Lower leg skin (tissue), 4 donors: Measurements from ENCODE around the gene PPFIBP2. TPM values are rescaled to one million over a fixed set of nuclear protein-coding genes. Genes with fewer than 3 reads are reported as not detected.

Experiments used
- DNase-seq, 2 donors: peaks; one replicate each; pipeline ENCODE4 v3.0.0-alpha.2; 2019; ENCODE audit warnings: low spot score in 2 of 2
- H3K4me3 ChIP-seq: fragments of 200-600 bp; sonication (generic); 2 replicates; pipeline ENCODE4 v1.5.1; 2017; ENCODE audit warnings: mild to moderate bottlenecking, low read depth; ENCODE audit not compliant: poor library complexity, severe bottlenecking
- POLR2A ChIP-seq, 2 donors: fragments of 450-650 bp; IDR thresholded peaks; one replicate each; pipeline ENCODE4 v1.6.1; 2016 to 2017; ENCODE audit warnings: antibody characterized with exemption in 2 of 2, mild to moderate bottlenecking in 1 of 2, moderate library complexity in 1 of 2
- WGBS, 2 donors: methylation state at CpG; one replicate each; pipeline ENCODE4 v1.1.5; 2018; 5-methylcytosine and 5-hydroxymethylcytosine counted together
- intact Hi-C: fragments of 100-400 bp; cut with DNase I; formaldehyde crosslinking; loops from one replicate; pipeline ENCODE4 v1.15.0; 2023; ENCODE audit warnings: low total_unique reads
- total RNA-seq, 4 donors: library from RNA; depleted of rRNA; stranded (reverse); fragments of >200 nt; gene quantifications; one replicate each; pipeline ENCODE4 v1.1.0, GENCODE V29; 2016
- TF ChIP-seq, protein P1 (sequence below), 3 donors: fragments of 450-650 bp; IDR thresholded peaks; one replicate each; pipeline ENCODE4 v1.5.1; 2016; ENCODE audit warnings: antibody characterized with exemption in 3 of 3, mild to moderate bottlenecking in 3 of 3, moderate library complexity in 2 of 3

PPFIBP2 gene
- total RNA-seq, 4 donors from 2014 or later: 56.6 to 87.1 (median 69.5) TPM

DNA sequence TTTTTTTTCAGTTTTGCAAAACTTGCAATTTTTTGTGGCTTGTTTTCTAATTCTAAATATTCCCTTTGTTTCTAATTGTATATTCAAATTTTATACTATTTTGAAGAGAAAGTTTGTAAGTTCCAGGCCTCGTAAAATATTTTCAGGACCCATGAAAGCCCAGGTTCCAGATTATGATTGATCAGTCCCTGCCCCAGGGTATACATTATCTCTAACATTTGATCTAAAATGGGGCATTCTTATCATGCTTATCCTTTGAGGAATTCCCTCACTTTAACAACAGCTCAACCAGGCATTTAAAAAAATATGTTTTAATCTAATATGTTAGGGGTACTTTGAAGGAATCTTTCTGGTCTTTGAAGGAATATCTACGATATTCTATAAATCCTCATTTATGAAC lies 133.1 kb downstream of the PPFIBP2 start:
- intact Hi-C loops: no loop called here
- TF ChIP-seq, protein P1, sequence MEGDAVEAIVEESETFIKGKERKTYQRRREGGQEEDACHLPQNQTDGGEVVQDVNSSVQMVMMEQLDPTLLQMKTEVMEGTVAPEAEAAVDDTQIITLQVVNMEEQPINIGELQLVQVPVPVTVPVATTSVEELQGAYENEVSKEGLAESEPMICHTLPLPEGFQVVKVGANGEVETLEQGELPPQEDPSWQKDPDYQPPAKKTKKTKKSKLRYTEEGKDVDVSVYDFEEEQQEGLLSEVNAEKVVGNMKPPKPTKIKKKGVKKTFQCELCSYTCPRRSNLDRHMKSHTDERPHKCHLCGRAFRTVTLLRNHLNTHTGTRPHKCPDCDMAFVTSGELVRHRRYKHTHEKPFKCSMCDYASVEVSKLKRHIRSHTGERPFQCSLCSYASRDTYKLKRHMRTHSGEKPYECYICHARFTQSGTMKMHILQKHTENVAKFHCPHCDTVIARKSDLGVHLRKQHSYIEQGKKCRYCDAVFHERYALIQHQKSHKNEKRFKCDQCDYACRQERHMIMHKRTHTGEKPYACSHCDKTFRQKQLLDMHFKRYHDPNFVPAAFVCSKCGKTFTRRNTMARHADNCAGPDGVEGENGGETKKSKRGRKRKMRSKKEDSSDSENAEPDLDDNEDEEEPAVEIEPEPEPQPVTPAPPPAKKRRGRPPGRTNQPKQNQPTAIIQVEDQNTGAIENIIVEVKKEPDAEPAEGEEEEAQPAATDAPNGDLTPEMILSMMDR (IDR thresholded peaks at IDR 0.05): no peak
- TF ChIP-seq POLR2A (IDR thresholded peaks at IDR 0.05): no peak
- no peak for DNase-seq
- H3K4me3 ChIP-seq: no peak overlapping the region
- WGBS, 2 donors: 93 to 97% methylated on average over 2 of the region's 2 CpGs

DNA sequence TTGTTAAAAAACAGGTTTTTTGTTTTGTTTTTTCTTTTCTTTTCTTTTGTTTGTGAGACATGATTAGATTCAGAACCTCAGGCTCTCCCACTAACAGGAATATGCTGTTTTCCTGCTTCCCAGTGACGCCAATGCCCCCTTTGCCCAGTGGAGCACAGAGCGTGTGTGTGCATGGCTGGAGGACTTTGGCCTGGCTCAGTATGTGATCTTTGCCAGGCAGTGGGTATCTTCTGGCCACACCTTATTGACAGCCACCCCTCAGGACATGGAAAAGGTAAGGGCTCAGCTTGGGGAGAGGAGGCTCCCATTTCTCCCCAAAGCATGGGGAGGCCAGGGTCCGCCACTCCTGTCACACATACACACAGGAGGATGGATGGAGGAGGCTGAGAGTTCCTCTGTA lies 134.5 kb downstream of the PPFIBP2 start:
- 91 to 97% methylated on average over 3 of the region's 3 CpGs for WGBS, 2 donors
- TF ChIP-seq POLR2A (IDR thresholded peaks at IDR 0.05): no peak
- TF ChIP-seq, protein P1 (IDR thresholded peaks at IDR 0.05): no peak
- no peak for DNase-seq
- H3K4me3 ChIP-seq: no peak overlapping the region
- intact Hi-C loops: no loop called here

DNA sequence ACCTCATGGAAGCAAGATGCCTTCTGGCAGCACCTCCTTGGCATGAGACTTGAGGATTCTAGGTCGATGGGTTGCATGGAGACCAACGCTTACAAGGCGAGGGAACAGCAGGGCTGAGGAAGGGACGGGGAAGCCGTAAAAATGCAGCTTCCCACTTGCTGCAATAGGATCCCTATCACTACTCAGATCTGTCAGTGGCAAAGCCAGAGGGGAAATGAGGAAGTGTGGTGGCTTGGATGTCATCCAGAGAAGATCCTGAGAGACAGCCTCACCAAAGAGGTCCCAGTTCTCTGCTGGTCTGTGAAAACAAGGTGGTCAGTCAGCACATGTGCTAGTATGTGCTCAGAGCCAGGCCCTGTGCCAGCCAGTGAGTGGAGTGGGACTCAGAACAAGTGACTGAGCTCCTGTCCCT lies 137.3 kb downstream of the PPFIBP2 start:
- intact Hi-C loops: no loop called here
- DNase-seq: no peak
- H3K4me3 ChIP-seq: no peak overlapping the region
- WGBS, 2 donors: 60 to 65% methylated on average over 5 of the region's 5 CpGs
- no peak for TF ChIP-seq POLR2A (IDR thresholded peaks at IDR 0.05)
- TF ChIP-seq, protein P1 (IDR thresholded peaks at IDR 0.05): no peak

DNA sequence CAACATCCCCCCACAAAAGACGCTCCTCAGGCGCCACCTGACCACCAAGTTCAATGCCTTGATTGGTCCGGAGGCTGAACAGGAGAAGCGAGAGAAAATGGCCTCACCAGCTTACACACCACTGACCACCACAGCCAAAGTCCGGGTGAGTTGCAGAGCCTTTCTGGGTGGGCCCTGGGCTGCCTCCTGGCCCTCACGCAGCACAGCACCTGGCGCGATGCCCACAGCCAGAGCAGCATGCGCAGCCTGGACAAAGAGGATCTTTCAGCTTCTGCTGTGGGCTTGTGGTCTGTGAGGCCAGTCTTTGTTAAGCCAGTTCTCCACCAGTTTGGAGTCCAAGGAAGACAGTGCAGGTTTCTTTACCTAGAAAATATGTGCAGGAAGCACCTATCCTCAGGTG lies 137.9 kb downstream of the PPFIBP2 start:
- 81 to 85% methylated on average over 8 to 9 of the region's 9 CpGs for WGBS, 2 donors
- TF ChIP-seq, protein P1 (IDR thresholded peaks at IDR 0.05): no peak
- TF ChIP-seq POLR2A (IDR thresholded peaks at IDR 0.05): no peak
- H3K4me3 ChIP-seq: no peak overlapping the region
- intact Hi-C loops: no loop called here
- peak in 1 of 2 donors; percentile 77 for DNase-seq

DNA sequence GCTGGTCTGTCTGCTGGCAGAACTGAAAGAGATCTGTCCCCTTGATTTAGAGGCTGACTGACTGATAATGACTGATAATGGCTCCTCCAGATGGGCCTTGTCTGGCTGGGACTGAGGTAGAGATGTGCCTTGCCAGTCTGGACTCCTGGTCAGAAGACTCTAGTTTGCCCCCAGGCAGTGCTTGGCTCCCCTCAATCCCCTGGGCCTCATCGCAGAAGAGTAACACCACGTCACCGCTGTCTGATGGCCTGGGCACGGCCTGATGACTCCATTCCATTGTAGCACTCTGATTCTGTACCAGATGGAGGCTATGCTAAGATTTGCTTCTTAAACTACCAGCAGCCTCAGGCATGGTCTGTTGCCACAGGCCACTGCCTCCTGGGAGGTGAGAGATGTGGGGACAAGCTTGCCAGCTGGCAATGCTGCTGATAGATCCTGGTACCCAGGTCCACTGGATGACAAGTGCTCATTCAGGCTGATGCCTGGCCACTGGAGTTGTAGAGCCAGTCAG lies 140.5 kb downstream of the PPFIBP2 start:
- no peak overlapping the region for H3K4me3 ChIP-seq
- TF ChIP-seq POLR2A (IDR thresholded peaks at IDR 0.05): no peak
- TF ChIP-seq, protein P1 (IDR thresholded peaks at IDR 0.05): no peak
- DNase-seq: peak in 1 of 2 donors; percentile 72
- WGBS, 2 donors: 79 to 83% methylated on average over 4 of the region's 4 CpGs
- intact Hi-C loops: no loop called here
